ENCODE results near the gene ABHD1. TPM values are rescaled to one million over a fixed set of nuclear protein-coding genes. Genes with fewer than 3 reads are reported as not detected.

The ABHD1 gene
- total and polyA plus RNA-seq, 2 donors (not counting 3 experiments of a cell fraction or from before 2014, with no cell fraction given) = 0.07 TPM; not detected in 1

DNA sequence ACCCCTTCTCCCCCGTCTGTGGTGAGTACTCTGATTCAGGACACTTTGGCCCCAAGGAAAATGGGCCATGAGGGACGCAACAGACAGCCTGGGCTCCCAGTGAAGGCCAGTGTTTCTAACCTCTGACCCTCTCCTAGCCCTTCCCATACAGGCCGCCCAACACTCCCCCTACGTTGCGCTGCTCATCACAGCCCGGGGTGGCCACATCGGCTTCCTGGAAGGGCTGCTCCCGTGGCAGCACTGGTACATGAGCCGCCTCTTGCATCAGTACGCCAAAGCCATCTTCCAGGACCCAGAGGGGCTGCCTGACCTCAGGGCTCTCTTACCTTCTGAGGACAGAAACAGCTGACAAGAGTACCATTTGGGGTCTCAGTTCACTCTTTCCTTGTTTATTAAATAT is 6.8 kb downstream of the ABHD1 start:
- CTCF ChIA-PET = no interaction called here

DNA sequence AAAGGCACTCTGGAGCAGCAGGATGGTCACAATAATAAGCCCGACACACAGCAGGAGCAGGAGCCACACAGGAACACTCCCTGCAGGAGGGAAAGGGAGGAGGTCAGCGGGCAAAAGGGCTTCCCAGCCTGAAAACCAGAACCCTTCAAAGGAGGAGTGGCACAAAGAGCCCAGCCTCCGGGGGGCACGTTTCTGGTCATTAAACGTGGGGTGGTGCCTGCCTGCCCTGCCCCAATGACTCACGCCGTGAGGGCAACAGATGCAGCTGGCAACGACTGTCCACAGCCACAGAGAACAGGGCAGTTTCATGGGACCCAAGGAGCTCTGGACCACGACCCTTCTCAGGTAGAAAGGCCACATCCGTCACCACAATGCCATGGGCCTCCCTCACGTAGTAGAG is 7.8 kb downstream of the ABHD1 start:
- Histone ChIP-seq H3K4me2 (ENCODE audit: insufficient read depth, low read length) (no peak overlapping the region), H3K4me1 (ENCODE audit: control insufficient read depth, extremely low read depth, insufficient read depth, low read length) (peaks cover 10% of the 10 kb centered on the region), H4K20me1 (replicated peaks; ENCODE audit: control insufficient read depth, extremely low read depth, insufficient read depth, low read length) (no peaks in the 10 kb centered on the region), H3K4me3 (replicated peaks in 1 of 3; ENCODE audit: insufficient read depth in 1 of 3, low read depth in 1 of 3, low read length in 3 of 3) (no peak overlapping the region), H3K79me2 (ENCODE audit: control insufficient read depth, insufficient read depth, low read length) (peaks cover 18% of the 10 kb centered on the region), H3K27me3 (ENCODE audit: control insufficient read depth in 2 of 2, insufficient read depth in 2 of 2, low read length in 2 of 2) (no peaks in the 10 kb centered on the region), H3K27ac (ENCODE audit: insufficient read depth, low read depth, low read length) (no peak overlapping the region), H3K36me3 (ENCODE audit: control insufficient read depth in 2 of 2, extremely low read depth in 1 of 2, insufficient read depth in 2 of 2, low read length in 2 of 2) (peaks cover 6 to 27% of the 10 kb centered on the region in 2 experiments), H3K9me3 (replicated peaks; ENCODE audit: control insufficient read depth, insufficient read depth, low read length) (no peaks in the 10 kb centered on the region), H3K9me1 (replicated peaks; ENCODE audit: control insufficient read depth, extremely low read depth, insufficient read depth, low read length) (no peaks in the 10 kb centered on the region), H2AFZ (ENCODE audit: low read depth, low read length) (no peak overlapping the region), H3K9ac (replicated peaks; ENCODE audit: extremely low read depth, insufficient read depth, low read length) (no peak overlapping the region)
- no TSS peak for BruUV-seq (replicated peaks)
- intact Hi-C loops (cut with micrococcal nuclease) (no loop called here), dilution Hi-C loops (cut with MboI; ENCODE audit: extremely low pct_ligation_motif_present, low sequenced_read_pairs) (no loop called here)
- FAIRE-seq = no peak
- CTCF ChIA-PET = interaction anchor here (0.7 kb wide), 1 partner anchor 10 kb away, joined by 4 read pairs; no protein-coding TSS in a partner anchor
- TF ChIP-seq POLR2AphosphoS5 (IDR thresholded peaks at IDR 0.05; ENCODE audit: insufficient read depth, low read depth, low read length) (no peak), MYC (IDR thresholded peaks at IDR 0.05; ENCODE audit: low read depth, low read length) (no peak), EZH2 (IDR thresholded peaks at IDR 0.05; ENCODE audit: borderline replicate concordance, low read depth, low read length, severe bottlenecking) (no peak), CTCF (IDR thresholded peaks at IDR 0.05; ENCODE audit: extremely low read depth in 1 of 2, insufficient read depth in 1 of 2, low read depth in 1 of 2, low read length in 2 of 2) (no peak), JUN (IDR thresholded peaks at IDR 0.05; ENCODE audit: borderline replicate concordance, insufficient read depth, insufficient read length, low read depth) (no peak), POLR2A (IDR thresholded peaks at IDR 0.05; ENCODE audit: low read depth, low read length) (no peak), GATA2 (IDR thresholded peaks at IDR 0.05; ENCODE audit: insufficient read depth, insufficient read length, low read depth, low read length) (no peak), FOS (IDR thresholded peaks at IDR 0.05; ENCODE audit: borderline replicate concordance, insufficient read depth, low read length) (no peak), MAX (IDR thresholded peaks at IDR 0.05; ENCODE audit: insufficient read depth, insufficient read length) (no peak)
- POLR2A ChIA-PET = no interaction called here
- no peak for DNase-seq (ENCODE audit: low read depth, low spot score)

More for the DNA sequence above, 6.8 kb downstream of the ABHD1 start:
- Histone ChIP-seq H3K9ac (replicated peaks; ENCODE audit: extremely low read depth, insufficient read depth, low read length) (no peak overlapping the region), H3K79me2 (ENCODE audit: control insufficient read depth, insufficient read depth, low read length) (peaks cover 18% of the 10 kb centered on the region), H3K9me3 (replicated peaks; ENCODE audit: control insufficient read depth, insufficient read depth, low read length) (no peaks in the 10 kb centered on the region), H3K9me1 (replicated peaks; ENCODE audit: control insufficient read depth, extremely low read depth, insufficient read depth, low read length) (no peaks in the 10 kb centered on the region), H3K36me3 (ENCODE audit: control insufficient read depth in 2 of 2, extremely low read depth in 1 of 2, insufficient read depth in 2 of 2, low read length in 2 of 2) (peaks cover 6 to 27% of the 10 kb centered on the region in 2 experiments), H3K27me3 (ENCODE audit: control insufficient read depth in 2 of 2, insufficient read depth in 2 of 2, low read length in 2 of 2) (no peaks in the 10 kb centered on the region), H3K4me1 (ENCODE audit: control insufficient read depth, extremely low read depth, insufficient read depth, low read length) (peaks cover 10% of the 10 kb centered on the region), H2AFZ (ENCODE audit: low read depth, low read length) (no peak overlapping the region), H3K27ac (ENCODE audit: insufficient read depth, low read depth, low read length) (no peak overlapping the region), H3K4me3 (replicated peaks in 1 of 3; ENCODE audit: insufficient read depth in 1 of 3, low read depth in 1 of 3, low read length in 3 of 3) (no peak overlapping the region), H4K20me1 (replicated peaks; ENCODE audit: control insufficient read depth, extremely low read depth, insufficient read depth, low read length) (no peaks in the 10 kb centered on the region), H3K4me2 (ENCODE audit: insufficient read depth, low read length) (no peak overlapping the region)
- POLR2A ChIA-PET = no interaction called here
- BruUV-seq (replicated peaks) = no TSS peak
- intact Hi-C loops (cut with micrococcal nuclease) = no loop called here
- no peak for TF ChIP-seq FOS (IDR thresholded peaks at IDR 0.05; ENCODE audit: borderline replicate concordance, insufficient read depth, low read length)
- no peak for FAIRE-seq
- dilution Hi-C loops (cut with MboI; ENCODE audit: extremely low pct_ligation_motif_present, low sequenced_read_pairs) = no loop called here
- DNase-seq (ENCODE audit: low read depth, low spot score) = no peak

Measured in endothelial cell of umbilical vein (primary cell).